Liver (tissue), 9 donors: ENCODE data around the gene PRAMEF17. TPM values are rescaled to one million over a fixed set of nuclear protein-coding genes. Genes with fewer than 3 reads are reported as not detected.
"Not testable (repeated sequence)": the region's sequence is repeated elsewhere in the genome, so short reads cannot be mapped to it uniquely, and the experiment has no call there.

ENCODE experiments used
- DNase-seq: peaks from one replicate; pipeline ENCODE4 v3.0.0-alpha.2; 2017; ENCODE audit warnings: low spot score
- H3K27ac ChIP-seq, 2 donors: one replicate each; pipeline ENCODE4 v1.7.0; 2013; ENCODE audit warnings: inconsistent platforms in 2 of 2, low read length in 2 of 2, control low read depth in 1 of 2, low read depth in 1 of 2, mild to moderate bottlenecking in 1 of 2
- H3K27me3 ChIP-seq, 4 donors: one replicate each; pipeline versions ENCODE4 v1.6.1 to v1.7.0; 2013; ENCODE audit warnings: low read length in 3 of 4, inconsistent platforms in 1 of 4, mild to moderate bottlenecking in 1 of 4, moderate library complexity in 1 of 4; ENCODE audit not compliant: control insufficient read depth in 4 of 4, insufficient read depth in 4 of 4
- H3K36me3 ChIP-seq, 4 donors: one replicate each; pipeline versions ENCODE4 v1.6.1 to v1.7.0; 2013; ENCODE audit warnings: low read length in 3 of 4, mild to moderate bottlenecking in 3 of 4, low read depth in 1 of 4, moderate library complexity in 1 of 4; ENCODE audit not compliant: control insufficient read depth in 4 of 4, insufficient read depth in 3 of 4
- H3K4me1 ChIP-seq, 4 donors: one replicate each; pipeline versions ENCODE4 v1.6.1 to v1.7.0; 2013; ENCODE audit warnings: low read length in 3 of 4, mild to moderate bottlenecking in 3 of 4, moderate library complexity in 1 of 4; ENCODE audit not compliant: control insufficient read depth in 4 of 4, insufficient read depth in 4 of 4
- H3K4me3 ChIP-seq, 3 donors: one replicate each; pipeline versions ENCODE4 v1.6.1 to v1.7.0; 2013; ENCODE audit warnings: low read length in 3 of 3, control low read depth in 1 of 3, low read depth in 1 of 3, mild to moderate bottlenecking in 1 of 3
- H3K9ac ChIP-seq, 2 donors: one replicate each; pipeline ENCODE4 v1.7.0; 2013; ENCODE audit warnings: low read length in 2 of 2, mild to moderate bottlenecking in 2 of 2, moderate library complexity in 2 of 2, control low read depth in 1 of 2, low read depth in 1 of 2
- H3K9me3 ChIP-seq, 4 donors: one replicate each; pipeline versions ENCODE4 v1.6.1 to v1.7.0; 2013; ENCODE audit warnings: low read length in 3 of 4; ENCODE audit not compliant: control insufficient read depth in 4 of 4
- RAD21 ChIP-seq, 2 donors: IDR thresholded peaks; 2 replicates each; pipeline ENCODE4 v1.6.1; 2016; ENCODE audit warnings: antibody characterized with exemption in 2 of 2, mild to moderate bottlenecking in 2 of 2
- WGBS: extraction: QIAGEN DNeasy Blood & Tissue Kit; methylation state at CpG from one replicate; pipeline ENCODE4 v1.1.7; 2013; 5-methylcytosine and 5-hydroxymethylcytosine counted together
- polyA plus RNA-seq, 2 donors: library from polyadenylated mRNA; stranded (reverse) in 1 of 2; unstranded in 1 of 2; fragments of 200-250 nt in 1 of 2; fragments of >200 nt in 1 of 2; fragmentation: Nextera tagmentation in 1 of 2; extraction: Ambion mirVana in 1 of 2; gene quantifications; one replicate each; pipeline versions ENCODE4 v1.2.1 to v1.2.3, GENCODE V29; 2013 to 2015
- total RNA-seq, 2 donors: library from RNA; depleted of rRNA; stranded (reverse); fragments of >200 nt; gene quantifications; one replicate each; pipeline ENCODE4 v1.2.3, GENCODE V29; 2014
- donor health status: healthy.
- donor health status: healthy.
- donor health status: healthy.
- donor health status: healthy.
- donor health status: healthy.

The PRAMEF17 gene
- total and polyA plus RNA-seq, 4 donors: not detected

GRCh38 chr1:13366536-13366935 is 22.9 kb upstream of the PRAMEF17 start:
- H3K27me3 ChIP-seq, DNase-seq, H3K9ac ChIP-seq, H3K9me3 ChIP-seq, H3K27ac ChIP-seq, H3K36me3 ChIP-seq, H3K4me3 ChIP-seq, H3K4me1 ChIP-seq: not testable (repeated sequence)
- WGBS: 82% methylated on average over 3 of the region's 3 CpGs

GRCh38 chr1:13368544-13368943 is 20.9 kb upstream of the PRAMEF17 start:
- not testable (repeated sequence) for H3K4me3 ChIP-seq, H3K36me3 ChIP-seq, H3K9me3 ChIP-seq, DNase-seq, H3K4me1 ChIP-seq, H3K27ac ChIP-seq, H3K27me3 ChIP-seq, H3K9ac ChIP-seq
- TF ChIP-seq RAD21 (IDR thresholded peaks at IDR 0.05): peak in 1 of 2 donors; percentile 24
- 71% methylated on average over 4 of the region's 4 CpGs for WGBS

GRCh38 chr1:13378983-13379382 is 10.4 kb upstream of the PRAMEF17 start:
- H3K27me3 ChIP-seq, H3K9ac ChIP-seq: not testable (repeated sequence)

GRCh38 chr1:13380380-13380779 is 9.1 kb upstream of the PRAMEF17 start:
- not testable (repeated sequence) for H3K9me3 ChIP-seq, H3K4me1 ChIP-seq, DNase-seq, H3K9ac ChIP-seq, H3K36me3 ChIP-seq, H3K27me3 ChIP-seq, H3K4me3 ChIP-seq, H3K27ac ChIP-seq
- 76% methylated on average over 3 of the region's 3 CpGs for WGBS

More at GRCh38 chr1:13378983-13379382, 10.4 kb upstream of the PRAMEF17 start:
- H3K9me3 ChIP-seq, H3K4me1 ChIP-seq, H3K36me3 ChIP-seq, H3K27ac ChIP-seq, DNase-seq, H3K4me3 ChIP-seq: not testable (repeated sequence)
- WGBS: 80% methylated on average over 3 of the region's 3 CpGs

DNA sequence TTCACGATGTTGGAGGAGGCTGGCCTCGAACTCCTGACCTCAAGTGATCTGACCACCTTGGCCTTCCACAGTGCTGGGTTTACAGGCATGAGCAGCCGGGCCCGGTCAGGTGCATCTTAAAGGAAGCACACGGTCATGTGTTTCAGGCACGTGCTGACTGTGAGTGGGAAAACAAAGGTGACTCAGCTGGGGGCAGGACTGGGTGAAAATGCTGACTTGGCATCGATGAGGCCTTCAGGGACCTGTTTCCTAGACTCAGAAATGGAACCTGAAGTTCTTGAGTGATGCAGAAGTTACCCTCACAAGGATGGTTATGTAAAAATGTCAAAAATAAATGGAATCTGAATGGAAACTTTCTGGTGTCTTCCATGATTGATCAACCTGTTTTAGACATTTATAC is 3.6 kb downstream of the PRAMEF17 start:
- not testable (repeated sequence) for H3K27ac ChIP-seq, H3K4me3 ChIP-seq, H3K4me1 ChIP-seq, H3K36me3 ChIP-seq, H3K9ac ChIP-seq, H3K9me3 ChIP-seq, DNase-seq, H3K27me3 ChIP-seq
- WGBS: 68% methylated on average over 7 of the region's 7 CpGs

DNA sequence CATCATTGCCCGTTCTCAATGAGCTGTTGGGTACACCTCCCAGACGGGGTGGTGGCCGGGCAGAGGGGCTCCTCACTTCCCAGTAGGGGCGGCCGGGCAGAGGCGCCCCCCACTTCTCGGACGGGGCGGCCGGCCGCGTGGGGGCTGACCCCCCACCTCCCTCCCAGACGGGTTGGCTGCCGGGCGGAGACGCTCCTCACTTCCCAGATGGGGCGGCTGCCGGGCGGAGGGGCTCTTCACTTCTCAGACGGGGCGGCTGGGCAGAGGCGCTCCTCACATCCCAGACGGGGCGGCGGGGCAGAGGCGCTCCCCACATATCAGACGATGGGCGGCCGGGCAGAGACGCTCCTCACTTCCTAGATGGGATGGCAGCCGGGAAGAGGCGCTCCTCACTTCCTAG is 5.3 kb downstream of the PRAMEF17 start:
- WGBS: 92% methylated on average over 32 of the region's 32 CpGs
- DNase-seq, H3K27me3 ChIP-seq, H3K4me3 ChIP-seq, H3K9ac ChIP-seq, H3K36me3 ChIP-seq, H3K9me3 ChIP-seq, H3K4me1 ChIP-seq, H3K27ac ChIP-seq: not testable (repeated sequence)

GRCh38 chr1:13395311-13395710 is 5.9 kb downstream of the PRAMEF17 start:
- H3K9me3 ChIP-seq, H3K4me1 ChIP-seq, H3K27ac ChIP-seq, H3K36me3 ChIP-seq, DNase-seq, H3K27me3 ChIP-seq, H3K9ac ChIP-seq, H3K4me3 ChIP-seq: not testable (repeated sequence)
- WGBS: 93% methylated on average over 22 of the region's 22 CpGs
